MM.1S (cell line): Measurements from ENCODE around the gene EML1.

Experiments used
- DNase-seq: peaks from one replicate; pipeline ENCODE4 v3.0.0-alpha.2; 2015
- H2AFZ ChIP-seq: fragments of 300-600 bp; sonication (generic); 2 replicates; pipeline ENCODE4 v1.6.0; 2016; ENCODE audit warnings: antibody characterized with exemption, low read length
- H3F3A ChIP-seq: fragments of 300-600 bp; sonication (generic); 2 replicates; pipeline ENCODE4 v1.6.1; 2016; ENCODE audit warnings: mild to moderate bottlenecking, antibody characterized with exemption, low read length, moderate library complexity, mixed read lengths; ENCODE audit not compliant: insufficient read depth
- H3K27ac ChIP-seq: fragments of 300-600 bp; sonication (generic); 2 replicates; pipeline ENCODE4 v1.5.1; 2016; ENCODE audit warnings: mild to moderate bottlenecking, low read length
- H3K27me3 ChIP-seq: fragments of 300-600 bp; sonication (generic); replicated peaks from 2 replicates; pipeline ENCODE4 v1.6.0; 2016; ENCODE audit warnings: low read length; ENCODE audit not compliant: insufficient read depth
- H3K36me3 ChIP-seq: fragments of 300-600 bp; sonication (generic); replicated peaks from 2 replicates; pipeline ENCODE4 v1.6.1; 2016; ENCODE audit warnings: mild to moderate bottlenecking, low read length, mixed read lengths; ENCODE audit not compliant: insufficient read depth
- H3K4me1 ChIP-seq: fragments of 300-600 bp; sonication (generic); 2 replicates; pipeline ENCODE4 v1.6.1; 2016; ENCODE audit warnings: low read length, mixed read lengths
- H3K4me2 ChIP-seq: fragments of 300-600 bp; sonication (generic); 2 replicates; pipeline ENCODE4 v1.6.0; 2016; ENCODE audit warnings: low read depth, low read length
- H3K4me3 ChIP-seq: fragments of 300-600 bp; sonication (generic); 2 replicates; pipeline ENCODE4 v1.5.1; 2016; ENCODE audit warnings: low read length, mixed read lengths
- H3K79me2 ChIP-seq: fragments of 300-600 bp; sonication (generic); 2 replicates; pipeline ENCODE4 v1.6.1; 2016; ENCODE audit warnings: mixed run types, low read length, mixed read lengths
- H3K9ac ChIP-seq: fragments of 300-600 bp; sonication (generic); 2 replicates; pipeline ENCODE4 v1.6.1; 2016; ENCODE audit warnings: low read length, mixed read lengths
- H3K9me2 ChIP-seq: fragments of 300-600 bp; sonication (generic); replicated peaks from 2 replicates; pipeline ENCODE4 v1.6.1; 2016; ENCODE audit warnings: mild to moderate bottlenecking, low read length, mixed read lengths; ENCODE audit not compliant: insufficient read depth
- H3K9me3 ChIP-seq: fragments of 300-600 bp; sonication (generic); replicated peaks from 2 replicates; pipeline ENCODE4 v1.6.1; 2016; ENCODE audit warnings: mild to moderate bottlenecking, low read length, mixed read lengths; ENCODE audit not compliant: insufficient read depth
- H4K20me1 ChIP-seq: fragments of 300-600 bp; sonication (generic); 2 replicates; pipeline ENCODE4 v1.6.1; 2016; ENCODE audit warnings: mild to moderate bottlenecking, low read length, moderate library complexity, mixed read lengths; ENCODE audit not compliant: insufficient read depth
- CTCF ChIP-seq: fragments of 300-600 bp; sonication (generic); IDR thresholded peaks from 2 replicates; pipeline ENCODE4 v1.5.1; 2016; ENCODE audit warnings: antibody characterized with exemption, low read length, mixed read lengths
- EZH2 ChIP-seq: fragments of 300-600 bp; sonication (generic); optimal IDR thresholded peaks from 2 replicates; pipeline ENCODE3; 2017; ENCODE audit warnings: low read depth, mild to moderate bottlenecking, antibody characterized with exemption, low read length, mixed read lengths
- EZH2phosphoT487 ChIP-seq: fragments of 300-600 bp; sonication (generic); IDR thresholded peaks from 2 replicates; pipeline ENCODE4 v1.6.1; 2018; ENCODE audit warnings: antibody characterized with exemption, low read length

The EML1 gene

GRCh38 chr14:99969673-99970322, 176.6 kb downstream of the EML1 start:
- Histone ChIP-seq H3K4me3 (no peak overlapping the region), H3K36me3 (no peaks in the 10 kb centered on the region), H3K27me3 (no peaks in the 10 kb centered on the region), H2AFZ (no peak overlapping the region), H3K4me2 (no peak overlapping the region), H3K79me2 (no peaks in the 10 kb centered on the region), H3K9me3 (no peaks in the 10 kb centered on the region), H3K9me2 (no peaks in the 10 kb centered on the region), H3K27ac (no peak overlapping the region), H4K20me1 (no peaks in the 10 kb centered on the region), H3K9ac (no peak overlapping the region), H3F3A (no peaks in the 10 kb centered on the region), H3K4me1 (no peaks in the 10 kb centered on the region)
- TF ChIP-seq EZH2 (no peak), CTCF (no peak)
- no peak for DNase-seq

- Histone ChIP-seq H4K20me1 (no peaks in the 10 kb centered on the region), H3K4me1 (no peaks in the 10 kb centered on the region), H3K27ac (no peak overlapping the region), H3K9me3 (no peaks in the 10 kb centered on the region), H3K9me2 (no peaks in the 10 kb centered on the region), H3K4me3 (no peak overlapping the region; the same call in 1 of the 2 replicates), H3K79me2 (no peaks in the 10 kb centered on the region), H3K9ac (no peak overlapping the region), H3F3A (no peaks in the 10 kb centered on the region), H2AFZ (no peak overlapping the region), H3K36me3 (no peaks in the 10 kb centered on the region), H3K27me3 (no peaks in the 10 kb centered on the region), H3K4me2 (no peak overlapping the region)
- peak; percentile 71 for DNase-seq
- TF ChIP-seq CTCF (no peak), EZH2phosphoT487 (no peak), EZH2 (no peak)
Measured at GRCh38 chr14:99971087-99971940, 178.1 kb downstream of the EML1 start.

- no peak overlapping the region for H3K27ac ChIP-seq
- H3K9ac ChIP-seq = no peak overlapping the region
- TF ChIP-seq EZH2 (no peak), CTCF (no peak), EZH2phosphoT487 (no peak)
- peak overlapping the region; percentile 10; the same call in 1 of the 2 replicates for H3K4me3 ChIP-seq
- no peaks in the 10 kb centered on the region for H3K36me3 ChIP-seq
- no peaks in the 10 kb centered on the region for H3K79me2 ChIP-seq
- no peaks in the 10 kb centered on the region for H3K27me3 ChIP-seq
- no peaks in the 10 kb centered on the region for H4K20me1 ChIP-seq
- no peaks in the 10 kb centered on the region for H3F3A ChIP-seq
- H3K9me2 ChIP-seq = no peaks in the 10 kb centered on the region
- no peaks in the 10 kb centered on the region for H3K4me1 ChIP-seq
- no peak overlapping the region for H2AFZ ChIP-seq
- no peaks in the 10 kb centered on the region for H3K9me3 ChIP-seq
- H3K4me2 ChIP-seq = peak overlapping the region; percentile 27; the same call in 1 of the 2 replicates
- no peak for DNase-seq
Measured at GRCh38 chr14:99971941-99972747, 178.9 kb downstream of the EML1 start.
